ENCODE results near the gene CENPP.

GRCh38 chr9:92605224-92605623, 279.5 kb downstream of the CENPP start:
- no peak for TF ChIP-seq EZH2 (IDR thresholded peaks at IDR 0.05; ENCODE audit: borderline replicate concordance, low read length)
- no peak for TF ChIP-seq CTCF (conservative IDR thresholded peaks at IDR 0.05 in 1 of 2, IDR thresholded peaks at IDR 0.05 in 1 of 2; ENCODE audit: extremely low read depth in 1 of 2, insufficient read depth in 1 of 2, low read depth in 1 of 2, low read length in 2 of 2)
